K562 (cell line): ENCODE data around the gene PI4KA. TPM values are rescaled to one million over a fixed set of nuclear protein-coding genes. Genes with fewer than 3 reads are reported as not detected.
"Not testable (repeated sequence)": the region's sequence is repeated elsewhere in the genome, so short reads cannot be mapped to it uniquely, and the experiment has no call there.

Source experiments
- ATAC-seq: fragments of 200-7000 bp; cut with Tn5 transposase; 3 replicates; pipeline ENCODE4 v1.9.1; 2020; ENCODE audit warnings: moderate library complexity
- BruUV-seq: library from RNA; stranded (reverse); fragments of 400-500 nt; replicated peaks from 2 replicates; lab custom pipeline; 2021; lab: Mats Ljungman, UMichigan
- CTCF ChIA-PET: fragments of 300-600 bp; formaldehyde crosslinking; extraction: SDS; loops from one replicate; lab custom pipeline; 2021; ENCODE audit warnings: low intra/inter-chr PET ratio; lab: Yijun Ruan, JAX
- POLR2A ChIA-PET: fragments of 300-600, 350-650 bp; sonication (Branson Sonifier 250); formaldehyde crosslinking; extraction: SDS; loops from one replicate; lab custom pipeline; 2021; ENCODE audit warnings: antibody characterized with exemption, inconsistent platforms; lab: Yijun Ruan, JAX
- DNase-seq, 4 experiments: peaks; one replicate each; pipeline versions ENCODE4 v3.0.0 to v3.0.0-alpha.2; 2011 to 2018; ENCODE audit warnings: low spot score in 3 of 4, mixed read lengths in 3 of 4; ENCODE audit errors: extremely low read depth in 1 of 4
- FAIRE-seq: peaks from 2 replicates; lab custom pipeline; 2011; peaks lifted over from hg19 to GRCh38; lab: Jason Lieb, UNC
- H2AFZ ChIP-seq: 2 replicates; pipeline ENCODE4 v1.6.0; 2011; ENCODE audit warnings: low read depth, low read length, control low read depth, inconsistent platforms
- H3K27ac ChIP-seq: fragments of 200-600 bp; 3 replicates; pipeline ENCODE4 v1.8.0; 2011; ENCODE audit warnings: low read depth, mild to moderate bottlenecking, control low read depth, inconsistent platforms, low read length, moderate library complexity, mixed read lengths; ENCODE audit errors: extremely low read depth
- H3K27me3 ChIP-seq, 2 experiments: fragments of 300-600 bp in 1 of 2; 2 replicates in 1 of 2; 3 replicates in 1 of 2; pipeline versions ENCODE4 v1.6.0 to v1.8.0; 2011; ENCODE audit warnings: inconsistent platforms in 2 of 2, low read length in 2 of 2, mild to moderate bottlenecking in 1 of 2, mixed read lengths in 1 of 2, moderate library complexity in 1 of 2; ENCODE audit not compliant: control insufficient read depth in 2 of 2, insufficient read depth in 2 of 2
- H3K36me3 ChIP-seq: fragments of 300-600 bp; 3 replicates; pipeline ENCODE4 v1.8.0; 2011; ENCODE audit warnings: mild to moderate bottlenecking, low read length, inconsistent platforms; ENCODE audit not compliant: control insufficient read depth, insufficient read depth
- H3K4me1 ChIP-seq, 2 experiments: fragments of 200-600 bp in 1 of 2; replicated peaks in 1 of 2; 2 replicates in 1 of 2; 3 replicates in 1 of 2; pipeline versions ENCODE4 v1.5.1 to v1.8.0; 2011; ENCODE audit warnings: inconsistent platforms in 2 of 2, low read length in 2 of 2, mild to moderate bottlenecking in 1 of 2, mixed read lengths in 1 of 2, moderate library complexity in 1 of 2; ENCODE audit not compliant: control insufficient read depth in 2 of 2, insufficient read depth in 2 of 2
- H3K4me2 ChIP-seq: 2 replicates; pipeline ENCODE4 v1.6.1; 2011; ENCODE audit warnings: low read length, control low read depth, inconsistent platforms, mixed read lengths; ENCODE audit not compliant: insufficient read depth
- H3K4me3 ChIP-seq: fragments of 200-600 bp; sonication (generic), shearing (Covaris generic); 2 replicates; pipeline ENCODE4 v1.5.1; 2016; ENCODE audit warnings: control low read depth, inconsistent platforms
- H3K79me2 ChIP-seq: fragments of 200-600 bp; 3 replicates; pipeline ENCODE4 v1.8.0; 2011; ENCODE audit warnings: low read length, inconsistent platforms; ENCODE audit not compliant: control insufficient read depth, insufficient read depth
- H3K9ac ChIP-seq, 2 experiments: 2 replicates each; pipeline versions ENCODE4 v1.6.0 to v1.6.1; 2011; ENCODE audit warnings: low read depth in 2 of 2, low read length in 2 of 2, control low read depth in 1 of 2, inconsistent platforms in 1 of 2, mild to moderate bottlenecking in 1 of 2, mixed read lengths in 1 of 2; ENCODE audit not compliant: insufficient read depth in 1 of 2
- H3K9me1 ChIP-seq: one replicate; pipeline ENCODE4 v1.6.0; 2011; ENCODE audit warnings: inconsistent platforms, mild to moderate bottlenecking, low read length, moderate library complexity; ENCODE audit not compliant: control insufficient read depth, insufficient read depth
- H3K9me3 ChIP-seq: replicated peaks from 2 replicates; pipeline ENCODE4 v1.5.1; 2011; ENCODE audit warnings: low read depth, low read length, inconsistent platforms; ENCODE audit not compliant: control insufficient read depth, insufficient read depth
- H4K20me1 ChIP-seq: replicated peaks from 2 replicates; pipeline ENCODE4 v1.6.1; 2011; ENCODE audit warnings: low read length, inconsistent platforms, mixed read lengths; ENCODE audit not compliant: control insufficient read depth, insufficient read depth
- ATF1 ChIP-seq, 2 experiments: fragments of 450-650 bp in 1 of 2; IDR thresholded peaks; 2 replicates each; pipeline ENCODE4 v1.6.1; 2016; ENCODE audit warnings: missing compliant biosample characterization in 1 of 2, missing genetic modification characterization in 1 of 2
- FOXK2 ChIP-seq, 2 experiments: fragments of 450-650 bp; IDR thresholded peaks in 1 of 2; conservative IDR thresholded peaks in 1 of 2; 2 replicates each; pipeline ENCODE4 v1.6.1; 2016; ENCODE audit warnings: low read depth in 2 of 2, mild to moderate bottlenecking in 1 of 2
- GABPB1 ChIP-seq: sonication (generic); formaldehyde crosslinking; IDR thresholded peaks from 2 replicates; pipeline ENCODE4 v1.8.0; 2022; ENCODE audit warnings: mild to moderate bottlenecking, missing genetic modification reagents
- HMG20A ChIP-seq: fragments of 450-650 bp; formaldehyde crosslinking; conservative IDR thresholded peaks from 2 replicates; pipeline ENCODE4 v1.4.0; 2020; ENCODE audit warnings: mild to moderate bottlenecking, mixed read lengths
- KLF13 ChIP-seq: fragments of 450-650 bp; IDR thresholded peaks from 2 replicates; pipeline ENCODE4 v1.6.1; 2016; ENCODE audit warnings: missing genetic modification characterization, low read depth, mild to moderate bottlenecking, missing compliant biosample characterization, moderate library complexity, borderline replicate concordance
- PRDM10 ChIP-seq: fragments of 450-650 bp; IDR thresholded peaks from 2 replicates; pipeline ENCODE4 v1.6.1; 2018; ENCODE audit not compliant: partially characterized antibody
- STAT6 ChIP-seq: sonication (generic); formaldehyde crosslinking; IDR thresholded peaks from 2 replicates; pipeline ENCODE4 v1.8.1; 2023; ENCODE audit warnings: mild to moderate bottlenecking, missing genetic modification reagents
- SUPT5H ChIP-seq: fragments of 450-650 bp; IDR thresholded peaks from 2 replicates; pipeline ENCODE4 v1.6.1; 2016
- TAF1 ChIP-seq: IDR thresholded peaks from 2 replicates; pipeline ENCODE4 v1.6.1; 2011; ENCODE audit warnings: mild to moderate bottlenecking, low read length, moderate library complexity; ENCODE audit not compliant: insufficient read depth, control insufficient read depth, severe bottlenecking; ENCODE audit errors: extremely low read depth
- TRIM24 ChIP-seq, 2 experiments: fragments of 450-650 bp; IDR thresholded peaks; 2 replicates each; pipeline ENCODE4 v1.6.1; 2016
- ZBTB17 ChIP-seq: fragments of 450-650 bp; formaldehyde crosslinking; IDR thresholded peaks from 2 replicates; pipeline ENCODE4 v1.4.0; 2020; ENCODE audit warnings: mild to moderate bottlenecking
- ZNF174 ChIP-seq: fragments of 250-450 bp; sonication (Bioruptor Pico); IDR thresholded peaks from 2 replicates; pipeline ENCODE4 v1.4.0; 2020; ENCODE audit warnings: mild to moderate bottlenecking
- ZNF23 ChIP-seq: fragments of 250-450 bp; sonication (Bioruptor Pico); IDR thresholded peaks from 2 replicates; pipeline ENCODE4 v1.4.0; 2020; ENCODE audit warnings: mild to moderate bottlenecking
- ZNF263 ChIP-seq: sonication (generic); formaldehyde crosslinking; IDR thresholded peaks from 2 replicates; pipeline ENCODE4 v1.8.0; 2022; ENCODE audit warnings: mild to moderate bottlenecking, missing genetic modification reagents, borderline replicate concordance
- WGBS: fragments of 100-300 bp; shearing (Covaris generic); methylation state at CpG from one replicate; pipeline ENCODE4 v1.1.6; 2016; ENCODE audit warnings: low coverage, mixed read lengths; ENCODE audit not compliant: insufficient coverage; ENCODE audit errors: missing lambda C conversion rate; 5-methylcytosine and 5-hydroxymethylcytosine counted together
- in situ Hi-C: fragments of 300-500 bp; cut with MboI; formaldehyde crosslinking; loops from 4 replicates; pipeline ENCODE4 v1.15.0; 2018; ENCODE audit warnings: inconsistent platforms, mixed read lengths
- intact Hi-C: fragments of 100-400 bp; cut with micrococcal nuclease; formaldehyde crosslinking; loops from 2 replicates; pipeline ENCODE4 v1.14.2; 2022
- polyA plus RNA-seq, 8 experiments: library from polyadenylated mRNA; depleted of rRNA in 4 of 8; stranded (reverse) in 5 of 8; unstranded in 3 of 8; fragments of >200 nt; fragmentation: Nextera tagmentation in 2 of 8; fragmentation: Illumina TruSeq in 1 of 8; extraction: Ambion mirVana in 2 of 8; extraction: Trizol in 1 of 8; gene quantifications; 2 replicates each; pipeline versions ENCODE4 v1.2.1 to v1.2.3, GENCODE V29; 2011 to 2014; ENCODE audit warnings: inconsistent platforms in 1 of 8, missing spikeins in 1 of 8
- total RNA-seq, 7 experiments: library from RNA; depleted of rRNA in 6 of 7; stranded (reverse); fragments of >200 nt in 6 of 7; fragmentation: Illumina TruSeq in 2 of 7; extraction: Trizol in 2 of 7; gene quantifications; 2 replicates each; pipeline versions ENCODE4 v1.2.1 to v1.2.3, GENCODE V29; 2011 to 2021; ENCODE audit warnings: low replicate concordance in 1 of 7

The PI4KA gene
- total and polyA plus RNA-seq, 9 of the 15 experiments (the other 6 are each of a cell fraction or from before 2014, with no cell fraction given), result 7.3 to 187 (median 84.7) TPM

GRCh38 chr22:20702546-20703413, 155.8 kb downstream of the PI4KA start:
- peak overlapping the region; percentile 84 for H2AFZ ChIP-seq
- H3K79me2 ChIP-seq, in situ Hi-C loops, H3K9me3 ChIP-seq, H3K9me1 ChIP-seq, H4K20me1 ChIP-seq, BruUV-seq, FAIRE-seq, H3K36me3 ChIP-seq: not testable (repeated sequence)
- peak; percentile 100 for DNase-seq
- peak; percentile 88 for ATAC-seq
- intact Hi-C loops, result loop anchor here (2.0 to 5.0 kb wide), 4 partner anchors 40 to 140 kb away; no protein-coding TSS in a partner anchor
- H3K4me2 ChIP-seq, result peak overlapping the region; percentile 83
- 1% methylated on average over 60 of the region's 64 CpGs for WGBS
- ChIA-PET CTCF (interaction anchor here (0.7 kb wide), 2 partner anchors 39 to 140 kb away, joined by 3 to 5 read pairs; no protein-coding TSS in a partner anchor), POLR2A (interaction anchor here (0.6 to 1.5 kb wide), 3 partner anchors 15 to 43 kb away, joined by 3 to 4 read pairs (median 3); no protein-coding TSS in a partner anchor)
- peak overlapping the region; percentile 40 to 90; a peak in 3 of 4 replicates for H3K9ac ChIP-seq
- peaks cover 17 to 23% of the 10 kb centered on the region in 2 experiments; a peak in 4 of 5 replicates for H3K27me3 ChIP-seq
- H3K4me1 ChIP-seq, result peaks cover 4 to 32% of the 10 kb centered on the region in 2 experiments; a peak in 4 of 5 replicates
- H3K4me3 ChIP-seq, result peak overlapping the region; percentile 44
- H3K27ac ChIP-seq, result peak overlapping the region; percentile 35; the same call in 2 of the 3 replicates
- TF ChIP-seq FOXK2 (conservative IDR thresholded peaks at IDR 0.05 in 1 of 2, IDR thresholded peaks at IDR 0.05 in 1 of 2; ENCODE audit: low read depth in 2 of 2) (peak; percentile 65 to 71; a peak in 3 of 4 replicates), TRIM24 (IDR thresholded peaks at IDR 0.05) (peak in 1 of 2 experiments; percentile 94; a peak in 2 of 4 replicates), ZNF263 (CRISPR knock-in tag) (peak; percentile 93), HMG20A (CRISPR knock-in tag) (peak; percentile 62; the same call in 1 of the 2 replicates), SUPT5H (peak; percentile 73), ZBTB17 (peak; percentile 84), KLF13 (tag) (peak; percentile 86; the same call in 1 of the 2 replicates), TAF1 (peak; percentile 36), ZNF174 (CRISPR knock-in tag) (peak; percentile 18; the same call in 1 of the 2 replicates), GABPB1 (peak; percentile 89), ZNF23 (CRISPR knock-in tag) (peak; percentile 51; the same call in 1 of the 2 replicates), STAT6 (CRISPR knock-in tag) (peak; percentile 40), PRDM10 (peak; percentile 89), ATF1 (CRISPR knock-in tag; IDR thresholded peaks at IDR 0.05) (peak; percentile 37; the same call in 1 of the 2 replicates), ATF1 (tag; IDR thresholded peaks at IDR 0.05) (peak; percentile 88)
